Liver (tissue), 9 donors: ENCODE data around the gene NXN. TPM values are rescaled to one million over a fixed set of nuclear protein-coding genes. Genes with fewer than 3 reads are reported as not detected.

Experiments
- DNase-seq: peaks from one replicate; pipeline ENCODE4 v3.0.0-alpha.2; 2017; ENCODE audit warnings: low spot score
- H3K27ac ChIP-seq, 2 donors: one replicate each; pipeline ENCODE4 v1.7.0; 2013; ENCODE audit warnings: inconsistent platforms in 2 of 2, low read length in 2 of 2, control low read depth in 1 of 2, low read depth in 1 of 2, mild to moderate bottlenecking in 1 of 2
- H3K27me3 ChIP-seq, 4 donors: one replicate each; pipeline versions ENCODE4 v1.6.1 to v1.7.0; 2013; ENCODE audit warnings: low read length in 3 of 4, inconsistent platforms in 1 of 4, mild to moderate bottlenecking in 1 of 4, moderate library complexity in 1 of 4; ENCODE audit not compliant: control insufficient read depth in 4 of 4, insufficient read depth in 4 of 4
- H3K36me3 ChIP-seq, 4 donors: one replicate each; pipeline versions ENCODE4 v1.6.1 to v1.7.0; 2013; ENCODE audit warnings: low read length in 3 of 4, mild to moderate bottlenecking in 3 of 4, low read depth in 1 of 4, moderate library complexity in 1 of 4; ENCODE audit not compliant: control insufficient read depth in 4 of 4, insufficient read depth in 3 of 4
- H3K4me1 ChIP-seq, 4 donors: one replicate each; pipeline versions ENCODE4 v1.6.1 to v1.7.0; 2013; ENCODE audit warnings: low read length in 3 of 4, mild to moderate bottlenecking in 3 of 4, moderate library complexity in 1 of 4; ENCODE audit not compliant: control insufficient read depth in 4 of 4, insufficient read depth in 4 of 4
- H3K4me3 ChIP-seq, 3 donors: one replicate each; pipeline versions ENCODE4 v1.6.1 to v1.7.0; 2013; ENCODE audit warnings: low read length in 3 of 3, control low read depth in 1 of 3, low read depth in 1 of 3, mild to moderate bottlenecking in 1 of 3
- H3K9ac ChIP-seq, 2 donors: one replicate each; pipeline ENCODE4 v1.7.0; 2013; ENCODE audit warnings: low read length in 2 of 2, mild to moderate bottlenecking in 2 of 2, moderate library complexity in 2 of 2, control low read depth in 1 of 2, low read depth in 1 of 2
- H3K9me3 ChIP-seq, 4 donors: one replicate each; pipeline versions ENCODE4 v1.6.1 to v1.7.0; 2013; ENCODE audit warnings: low read length in 3 of 4; ENCODE audit not compliant: control insufficient read depth in 4 of 4
- FOXA2 ChIP-seq: IDR thresholded peaks from 2 replicates; pipeline ENCODE4 v1.6.1; 2016; ENCODE audit warnings: antibody characterized with exemption
- GABPA ChIP-seq, 2 donors: IDR thresholded peaks in 1 of 2; conservative IDR thresholded peaks in 1 of 2; 2 replicates each; pipeline ENCODE4 v1.6.1; 2016; ENCODE audit warnings: antibody characterized with exemption in 2 of 2, mild to moderate bottlenecking in 1 of 2, moderate library complexity in 1 of 2
- JUND ChIP-seq, 2 donors: IDR thresholded peaks; 2 replicates each; pipeline ENCODE4 v1.6.1; 2016; ENCODE audit warnings: antibody characterized with exemption in 2 of 2
- RAD21 ChIP-seq, 2 donors: IDR thresholded peaks; 2 replicates each; pipeline ENCODE4 v1.6.1; 2016; ENCODE audit warnings: antibody characterized with exemption in 2 of 2, mild to moderate bottlenecking in 2 of 2
- SP1 ChIP-seq: IDR thresholded peaks from 2 replicates; pipeline ENCODE4 v1.6.1; 2018; ENCODE audit warnings: antibody characterized with exemption, mild to moderate bottlenecking
- TAF1 ChIP-seq: conservative IDR thresholded peaks from 2 replicates; pipeline ENCODE4 v1.6.1; 2016; ENCODE audit warnings: antibody characterized with exemption, mild to moderate bottlenecking
- YY1 ChIP-seq: IDR thresholded peaks from 2 replicates; pipeline ENCODE4 v1.6.1; 2016; ENCODE audit warnings: antibody characterized with exemption, mild to moderate bottlenecking
- WGBS: extraction: QIAGEN DNeasy Blood & Tissue Kit; methylation state at CpG from one replicate; pipeline ENCODE4 v1.1.7; 2013; 5-methylcytosine and 5-hydroxymethylcytosine counted together
- polyA plus RNA-seq, 2 donors: library from polyadenylated mRNA; stranded (reverse) in 1 of 2; unstranded in 1 of 2; fragments of 200-250 nt in 1 of 2; fragments of >200 nt in 1 of 2; fragmentation: Nextera tagmentation in 1 of 2; extraction: Ambion mirVana in 1 of 2; gene quantifications; one replicate each; pipeline versions ENCODE4 v1.2.1 to v1.2.3, GENCODE V29; 2013 to 2015
- total RNA-seq, 2 donors: library from RNA; depleted of rRNA; stranded (reverse); fragments of >200 nt; gene quantifications; one replicate each; pipeline ENCODE4 v1.2.3, GENCODE V29; 2014
- TF ChIP-seq, protein P1 (sequence below): IDR thresholded peaks from 2 replicates; pipeline ENCODE4 v1.6.1; 2016; ENCODE audit warnings: antibody characterized with exemption, mild to moderate bottlenecking
- TF ChIP-seq, protein P2 (sequence below): fragments of 150-350 bp; IDR thresholded peaks from 2 replicates; pipeline ENCODE4 v1.5.1; 2017; ENCODE audit warnings: improper control_type of control experiment, low read depth, low read length; ENCODE audit not compliant: missing input control
- TF ChIP-seq, protein P3 (sequence below): IDR thresholded peaks from 2 replicates; pipeline ENCODE4 v1.6.1; 2016; ENCODE audit warnings: antibody characterized with exemption
- TF ChIP-seq, protein P4 (sequence below): IDR thresholded peaks from 2 replicates; pipeline ENCODE4 v1.6.1; 2016; ENCODE audit warnings: antibody characterized with exemption
- donor health status: healthy.
- donor health status: healthy.
- donor health status: healthy.
- donor health status: healthy.
- donor health status: healthy.

NXN gene
- total and polyA plus RNA-seq, 4 donors: 2.3 to 4.5 (median 3.3) TPM

DNA sequence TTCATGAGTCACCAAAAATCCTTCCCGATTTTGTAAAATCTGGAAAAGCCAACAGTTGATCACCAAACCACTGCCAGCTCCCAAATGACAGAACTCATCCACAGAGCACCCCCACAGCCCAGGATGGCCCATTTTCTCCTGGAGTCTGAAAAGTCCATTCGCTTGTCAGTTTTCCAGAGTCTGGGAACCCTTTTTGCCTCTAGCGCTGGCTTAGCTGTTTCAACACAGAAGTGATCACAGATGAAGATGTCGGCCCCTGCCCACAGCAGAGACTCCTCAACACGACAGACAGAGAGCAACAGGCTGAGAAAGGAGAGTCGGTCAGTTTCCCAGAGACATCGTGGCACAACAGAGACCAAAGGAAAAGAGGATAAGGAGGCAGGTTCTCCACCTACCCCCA, 66.4 kb downstream of the NXN start:
- no peak for TF ChIP-seq JUND (IDR thresholded peaks at IDR 0.05)
- TF ChIP-seq, protein P1, sequence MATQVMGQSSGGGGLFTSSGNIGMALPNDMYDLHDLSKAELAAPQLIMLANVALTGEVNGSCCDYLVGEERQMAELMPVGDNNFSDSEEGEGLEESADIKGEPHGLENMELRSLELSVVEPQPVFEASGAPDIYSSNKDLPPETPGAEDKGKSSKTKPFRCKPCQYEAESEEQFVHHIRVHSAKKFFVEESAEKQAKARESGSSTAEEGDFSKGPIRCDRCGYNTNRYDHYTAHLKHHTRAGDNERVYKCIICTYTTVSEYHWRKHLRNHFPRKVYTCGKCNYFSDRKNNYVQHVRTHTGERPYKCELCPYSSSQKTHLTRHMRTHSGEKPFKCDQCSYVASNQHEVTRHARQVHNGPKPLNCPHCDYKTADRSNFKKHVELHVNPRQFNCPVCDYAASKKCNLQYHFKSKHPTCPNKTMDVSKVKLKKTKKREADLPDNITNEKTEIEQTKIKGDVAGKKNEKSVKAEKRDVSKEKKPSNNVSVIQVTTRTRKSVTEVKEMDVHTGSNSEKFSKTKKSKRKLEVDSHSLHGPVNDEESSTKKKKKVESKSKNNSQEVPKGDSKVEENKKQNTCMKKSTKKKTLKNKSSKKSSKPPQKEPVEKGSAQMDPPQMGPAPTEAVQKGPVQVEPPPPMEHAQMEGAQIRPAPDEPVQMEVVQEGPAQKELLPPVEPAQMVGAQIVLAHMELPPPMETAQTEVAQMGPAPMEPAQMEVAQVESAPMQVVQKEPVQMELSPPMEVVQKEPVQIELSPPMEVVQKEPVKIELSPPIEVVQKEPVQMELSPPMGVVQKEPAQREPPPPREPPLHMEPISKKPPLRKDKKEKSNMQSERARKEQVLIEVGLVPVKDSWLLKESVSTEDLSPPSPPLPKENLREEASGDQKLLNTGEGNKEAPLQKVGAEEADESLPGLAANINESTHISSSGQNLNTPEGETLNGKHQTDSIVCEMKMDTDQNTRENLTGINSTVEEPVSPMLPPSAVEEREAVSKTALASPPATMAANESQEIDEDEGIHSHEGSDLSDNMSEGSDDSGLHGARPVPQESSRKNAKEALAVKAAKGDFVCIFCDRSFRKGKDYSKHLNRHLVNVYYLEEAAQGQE: no peak
- TF ChIP-seq TAF1: no peak
- TF ChIP-seq YY1: no peak
- TF ChIP-seq SP1: no peak
- TF ChIP-seq, protein P2, sequence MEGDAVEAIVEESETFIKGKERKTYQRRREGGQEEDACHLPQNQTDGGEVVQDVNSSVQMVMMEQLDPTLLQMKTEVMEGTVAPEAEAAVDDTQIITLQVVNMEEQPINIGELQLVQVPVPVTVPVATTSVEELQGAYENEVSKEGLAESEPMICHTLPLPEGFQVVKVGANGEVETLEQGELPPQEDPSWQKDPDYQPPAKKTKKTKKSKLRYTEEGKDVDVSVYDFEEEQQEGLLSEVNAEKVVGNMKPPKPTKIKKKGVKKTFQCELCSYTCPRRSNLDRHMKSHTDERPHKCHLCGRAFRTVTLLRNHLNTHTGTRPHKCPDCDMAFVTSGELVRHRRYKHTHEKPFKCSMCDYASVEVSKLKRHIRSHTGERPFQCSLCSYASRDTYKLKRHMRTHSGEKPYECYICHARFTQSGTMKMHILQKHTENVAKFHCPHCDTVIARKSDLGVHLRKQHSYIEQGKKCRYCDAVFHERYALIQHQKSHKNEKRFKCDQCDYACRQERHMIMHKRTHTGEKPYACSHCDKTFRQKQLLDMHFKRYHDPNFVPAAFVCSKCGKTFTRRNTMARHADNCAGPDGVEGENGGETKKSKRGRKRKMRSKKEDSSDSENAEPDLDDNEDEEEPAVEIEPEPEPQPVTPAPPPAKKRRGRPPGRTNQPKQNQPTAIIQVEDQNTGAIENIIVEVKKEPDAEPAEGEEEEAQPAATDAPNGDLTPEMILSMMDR: no peak
- TF ChIP-seq FOXA2: no peak
- TF ChIP-seq, protein P3, sequence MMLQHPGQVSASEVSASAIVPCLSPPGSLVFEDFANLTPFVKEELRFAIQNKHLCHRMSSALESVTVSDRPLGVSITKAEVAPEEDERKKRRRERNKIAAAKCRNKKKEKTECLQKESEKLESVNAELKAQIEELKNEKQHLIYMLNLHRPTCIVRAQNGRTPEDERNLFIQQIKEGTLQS: no peak
- TF ChIP-seq RAD21 (IDR thresholded peaks at IDR 0.05): no peak
- no peak for DNase-seq
- Histone ChIP-seq H3K4me3 (no peak overlapping the region), H3K36me3 (no peaks in the 10 kb centered on the region), H3K4me1 (peaks cover 1 to 10% (median 3%) of the 10 kb centered on the region in 4 donors), H3K27me3 (no peaks in the 10 kb centered on the region), H3K9me3 (no peaks in the 10 kb centered on the region), H3K27ac (no peak overlapping the region), H3K9ac (no peak overlapping the region)
- WGBS: 86% methylated on average over 7 of the region's 7 CpGs

DNA sequence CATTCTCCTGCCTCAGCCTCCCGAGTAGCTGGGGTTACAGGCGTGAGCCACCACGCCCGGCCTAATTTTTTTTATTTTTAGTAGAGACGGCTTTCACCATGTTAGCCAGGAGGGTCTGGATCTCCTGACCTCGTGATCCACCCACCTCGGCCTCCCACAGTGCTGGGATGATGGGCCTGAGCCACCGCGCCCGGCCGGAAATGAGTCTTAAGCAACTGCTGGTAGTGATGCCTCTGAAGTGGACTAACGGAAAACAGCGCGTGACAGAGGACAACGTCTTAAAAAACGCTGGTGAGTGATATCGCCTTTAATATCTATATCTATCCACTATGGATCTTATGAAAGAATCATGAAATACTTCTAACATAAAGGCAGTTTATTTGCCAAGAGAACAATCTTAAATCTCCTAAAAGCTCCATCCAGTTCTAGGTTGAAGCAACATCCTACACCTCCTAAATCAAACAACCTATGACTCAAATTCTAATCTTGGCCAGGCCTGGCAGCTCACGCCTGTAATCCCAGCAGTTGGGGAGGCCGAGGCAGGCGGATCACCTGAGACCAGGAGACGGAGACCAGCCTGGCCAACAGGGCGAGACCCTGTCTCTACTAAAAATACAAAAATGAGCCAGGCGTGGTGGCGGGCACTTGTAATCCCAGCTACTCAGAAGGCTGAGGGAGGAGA, 69.8 kb downstream of the NXN start:
- no peak for DNase-seq
- Histone ChIP-seq H3K36me3 (no peaks in the 10 kb centered on the region), H3K27me3 (no peaks in the 10 kb centered on the region), H3K9me3 (no peaks in the 10 kb centered on the region), H3K4me1 (peaks cover 1 to 10% (median 3%) of the 10 kb centered on the region in 4 donors), H3K4me3 (peak overlapping the region in 2 of 3 donors; percentile 43 to 64), H3K9ac (peak overlapping the region in 1 of 2 donors; percentile 64), H3K27ac (peak overlapping the region; percentile 72 to 83)
- WGBS: 55% methylated on average over 24 of the region's 24 CpGs
- peak in 1 of 2 donors; percentile 22 for TF ChIP-seq GABPA (IDR thresholded peaks at IDR 0.05 in 1 of 2, conservative IDR thresholded peaks at IDR 0.05 in 1 of 2)
- TF ChIP-seq, protein P4, sequence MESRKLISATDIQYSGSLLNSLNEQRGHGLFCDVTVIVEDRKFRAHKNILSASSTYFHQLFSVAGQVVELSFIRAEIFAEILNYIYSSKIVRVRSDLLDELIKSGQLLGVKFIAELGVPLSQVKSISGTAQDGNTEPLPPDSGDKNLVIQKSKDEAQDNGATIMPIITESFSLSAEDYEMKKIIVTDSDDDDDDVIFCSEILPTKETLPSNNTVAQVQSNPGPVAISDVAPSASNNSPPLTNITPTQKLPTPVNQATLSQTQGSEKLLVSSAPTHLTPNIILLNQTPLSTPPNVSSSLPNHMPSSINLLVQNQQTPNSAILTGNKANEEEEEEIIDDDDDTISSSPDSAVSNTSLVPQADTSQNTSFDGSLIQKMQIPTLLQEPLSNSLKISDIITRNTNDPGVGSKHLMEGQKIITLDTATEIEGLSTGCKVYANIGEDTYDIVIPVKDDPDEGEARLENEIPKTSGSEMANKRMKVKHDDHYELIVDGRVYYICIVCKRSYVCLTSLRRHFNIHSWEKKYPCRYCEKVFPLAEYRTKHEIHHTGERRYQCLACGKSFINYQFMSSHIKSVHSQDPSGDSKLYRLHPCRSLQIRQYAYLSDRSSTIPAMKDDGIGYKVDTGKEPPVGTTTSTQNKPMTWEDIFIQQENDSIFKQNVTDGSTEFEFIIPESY: no peak
